Measurements from ENCODE around the gene SOD3.

SOD3 gene

GRCh38 chr4:24801136-24801855 is 5.9 kb downstream of the SOD3 start:
- no peak for DNase-seq (ENCODE audit: low read depth in 2 of 2)

- no peak for DNase-seq (ENCODE audit: low read depth in 2 of 2)
These were observed 7.3 kb downstream of the SOD3 start for GRCh38 chr4:24802648-24803047.

- no peak for DNase-seq (ENCODE audit: low read depth in 2 of 2)
These were observed 9.7 kb downstream of the SOD3 start for GRCh38 chr4:24805067-24805466.

GRCh38 chr4:24805566-24805965 is 10.2 kb downstream of the SOD3 start:
- DNase-seq (ENCODE audit: low read depth in 2 of 2) = no peak

- DNase-seq (ENCODE audit: low read depth in 2 of 2) = no peak
These were observed 11.0 kb downstream of the SOD3 start for GRCh38 chr4:24806206-24806990.

- no peak for DNase-seq (ENCODE audit: low read depth in 2 of 2)
These were observed 12.2 kb downstream of the SOD3 start for GRCh38 chr4:24807611-24808010.

GRCh38 chr4:24808261-24808660 is 12.9 kb downstream of the SOD3 start:
- DNase-seq (ENCODE audit: low read depth in 2 of 2) = no peak

GRCh38 chr4:24808955-24809354 is 13.6 kb downstream of the SOD3 start:
- no peak for DNase-seq (ENCODE audit: low read depth in 2 of 2)

GRCh38 chr4:24809376-24809775 is 14.0 kb downstream of the SOD3 start:
- DNase-seq (ENCODE audit: low read depth in 2 of 2) = no peak

- DNase-seq (ENCODE audit: low read depth in 2 of 2) = no peak
These were observed 14.5 kb downstream of the SOD3 start for GRCh38 chr4:24809815-24810405.

GRCh38 chr4:24810871-24811631 is 15.7 kb downstream of the SOD3 start:
- no peak for DNase-seq (ENCODE audit: low read depth in 2 of 2)

- no peak for DNase-seq (ENCODE audit: low read depth in 2 of 2)
These were observed 18.4 kb downstream of the SOD3 start for GRCh38 chr4:24813732-24814131.

GRCh38 chr4:24816797-24817196 is 21.4 kb downstream of the SOD3 start:
- no peak for DNase-seq (ENCODE audit: low read depth in 2 of 2)

GRCh38 chr4:24820541-24820940 is 25.2 kb downstream of the SOD3 start:
- no peak for DNase-seq (ENCODE audit: low read depth in 2 of 2)

- no peak for DNase-seq (ENCODE audit: low read depth in 2 of 2)
These were observed 29.3 kb downstream of the SOD3 start for GRCh38 chr4:24824720-24825119.

- DNase-seq (ENCODE audit: low read depth in 2 of 2) = no peak
These were observed 36.3 kb downstream of the SOD3 start for GRCh38 chr4:24831637-24832036.

GRCh38 chr4:24835696-24836095 is 40.3 kb downstream of the SOD3 start:
- DNase-seq (ENCODE audit: low read depth in 2 of 2) = no peak

- no peak for DNase-seq (ENCODE audit: low read depth in 2 of 2)
These were observed 41.4 kb downstream of the SOD3 start for GRCh38 chr4:24836661-24837242.

- no peak for DNase-seq (ENCODE audit: low read depth in 2 of 2)
These were observed 42.0 kb downstream of the SOD3 start for GRCh38 chr4:24837336-24837735.

GRCh38 chr4:24837781-24838180 is 42.4 kb downstream of the SOD3 start:
- no peak for DNase-seq (ENCODE audit: low read depth in 2 of 2)

- DNase-seq (ENCODE audit: low read depth in 2 of 2) = no peak
These were observed 45.0 kb downstream of the SOD3 start for GRCh38 chr4:24840362-24840761.

All from stimulated activated CD4-positive, alpha-beta T cell treated with anti-CD3 and anti-CD28 coated beads, Interleukin-12 subunit alpha, Interleukin-12 subunit beta, amount 100 ng/mL, for 24 hours (primary cell).